ENCODE results near the gene HJV.
A peak's percentile ranks its signal among the peaks of the same experiment; 100 is the strongest.
"Not testable (repeated sequence)": the region's sequence is repeated elsewhere in the genome, so short reads cannot be mapped to it uniquely, and the experiment has no call there.

Gene HJV, protein sequence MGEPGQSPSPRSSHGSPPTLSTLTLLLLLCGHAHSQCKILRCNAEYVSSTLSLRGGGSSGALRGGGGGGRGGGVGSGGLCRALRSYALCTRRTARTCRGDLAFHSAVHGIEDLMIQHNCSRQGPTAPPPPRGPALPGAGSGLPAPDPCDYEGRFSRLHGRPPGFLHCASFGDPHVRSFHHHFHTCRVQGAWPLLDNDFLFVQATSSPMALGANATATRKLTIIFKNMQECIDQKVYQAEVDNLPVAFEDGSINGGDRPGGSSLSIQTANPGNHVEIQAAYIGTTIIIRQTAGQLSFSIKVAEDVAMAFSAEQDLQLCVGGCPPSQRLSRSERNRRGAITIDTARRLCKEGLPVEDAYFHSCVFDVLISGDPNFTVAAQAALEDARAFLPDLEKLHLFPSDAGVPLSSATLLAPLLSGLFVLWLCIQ

DNA sequence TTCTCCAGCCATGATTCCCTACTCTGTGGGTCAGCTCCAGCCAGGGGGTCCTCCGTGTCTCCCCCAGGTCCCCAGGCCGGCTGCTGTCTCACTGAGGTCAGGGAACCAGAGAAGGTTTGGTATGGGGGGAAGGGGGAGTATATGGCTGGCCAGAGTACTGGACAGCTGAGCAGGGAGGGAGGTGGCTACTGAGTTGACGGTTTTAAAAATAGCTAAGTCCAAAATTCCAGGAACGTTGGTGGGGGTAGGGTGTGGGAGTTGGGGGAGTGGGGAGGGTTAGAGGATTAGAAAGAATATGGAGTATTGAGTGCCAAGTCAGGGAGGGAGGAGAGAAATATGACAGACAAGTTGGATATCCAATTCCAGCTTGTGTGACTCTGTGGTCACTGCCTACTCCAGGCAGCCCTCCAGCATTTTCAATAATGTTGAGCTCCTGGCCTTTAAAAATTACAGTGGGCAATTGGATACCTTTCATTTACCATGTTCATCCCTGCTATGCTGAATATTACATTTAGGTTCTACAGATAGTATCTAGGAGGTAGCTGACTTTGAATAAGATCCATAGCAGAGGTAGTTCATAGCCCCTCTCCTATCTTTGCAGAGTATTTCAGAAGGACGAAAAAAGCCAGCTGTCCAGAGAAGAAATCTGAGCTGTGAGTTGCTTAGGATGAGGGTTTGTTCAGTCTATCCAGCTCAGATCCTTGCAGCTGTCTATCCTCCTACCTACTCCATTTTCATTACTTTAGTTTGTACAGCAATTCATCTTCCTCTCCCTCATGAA lies at the start of gene HJV:
HJV (minus strand) TSS at position 114 of the 781 bp plus-strand sequence. CDS start 1,504 bp downstream, outside the sequence.
- DNase-seq (ENCODE audit: extremely low read depth in 1 of 2, low read depth in 1 of 2) = no peak

DNA sequence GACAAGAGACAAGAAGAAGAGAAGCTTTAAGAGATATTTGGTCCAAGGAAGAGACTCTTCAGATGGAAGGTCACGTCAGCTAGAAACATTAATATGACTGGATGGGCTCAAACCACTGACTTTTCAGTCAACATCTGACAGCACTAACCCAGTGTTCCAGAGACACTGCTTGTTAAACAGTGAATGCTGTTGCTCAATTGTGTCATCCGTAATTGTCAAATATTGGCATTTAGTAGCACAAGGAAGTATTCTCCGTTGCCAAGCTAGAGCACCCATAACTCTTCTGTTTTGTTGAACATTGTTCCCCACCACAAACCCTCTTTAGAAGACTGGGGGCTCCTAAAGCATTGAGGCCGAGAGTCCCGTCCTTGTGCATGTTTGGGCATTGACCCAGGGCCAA lies 37.6 kb upstream of the HJV start:
- not testable (repeated sequence) for DNase-seq (ENCODE audit: extremely low read depth in 1 of 2, low read depth in 1 of 2)

DNA sequence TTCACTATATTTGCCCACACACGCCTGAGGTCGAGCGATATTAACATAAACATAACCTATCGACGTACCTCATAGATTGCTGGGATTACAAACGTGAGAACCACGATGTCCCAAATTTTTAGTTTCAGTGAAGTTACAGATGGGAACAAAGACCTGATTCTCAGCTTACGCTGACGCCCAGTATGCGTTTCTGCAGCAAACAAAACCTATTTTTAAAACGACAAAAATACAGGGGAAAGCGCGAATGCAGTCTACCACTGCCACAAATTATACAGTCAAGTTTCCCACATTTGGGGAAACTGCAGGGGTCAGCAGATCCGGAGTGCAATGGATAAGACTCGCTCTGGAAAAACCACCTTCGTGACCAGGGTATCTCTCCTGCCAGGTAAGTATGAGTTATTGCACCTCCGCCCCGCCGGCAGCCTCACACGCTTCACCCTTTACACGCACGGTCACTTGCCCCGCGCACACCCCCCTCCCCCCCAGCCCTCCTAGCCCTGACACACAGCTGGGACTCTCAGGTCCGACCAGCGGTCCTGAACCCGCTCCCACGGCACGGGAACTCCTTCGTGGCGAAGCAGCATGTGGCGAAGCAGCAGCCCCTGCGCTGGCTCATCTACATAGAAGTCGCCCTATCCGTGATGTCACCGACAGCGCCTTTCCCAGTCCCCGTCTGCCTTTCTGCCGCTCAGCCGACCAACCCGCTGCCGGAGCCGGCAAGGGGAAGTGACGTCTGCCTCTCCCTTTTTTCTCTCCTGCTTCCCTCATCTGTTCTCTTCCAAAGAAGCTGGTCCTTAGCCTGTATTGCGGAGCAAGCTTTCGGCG lies 30.5 kb upstream of the HJV start:
- DNase-seq (ENCODE audit: extremely low read depth in 1 of 2, low read depth in 1 of 2) = peak; percentile 45 to 54

DNA sequence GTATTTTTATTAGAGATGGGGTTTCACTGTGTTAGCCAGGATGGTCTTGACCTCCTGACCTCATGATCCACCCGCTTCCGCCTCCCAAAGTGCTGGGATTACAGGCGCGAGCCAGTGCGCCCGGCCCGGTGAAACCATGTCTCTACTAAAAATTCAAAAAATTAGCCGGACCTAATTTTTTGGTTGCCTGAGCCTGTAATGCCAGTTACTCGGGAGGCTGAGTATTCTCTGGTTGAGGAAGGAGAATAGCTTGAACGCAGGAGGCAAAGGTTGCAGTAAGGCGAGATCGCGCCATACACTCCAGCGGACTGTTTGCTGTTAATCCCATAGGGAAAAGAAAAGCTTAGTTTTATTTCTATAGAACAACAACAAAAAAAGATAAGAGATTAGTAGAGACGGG lies 29.9 kb upstream of the HJV start:
- DNase-seq (ENCODE audit: extremely low read depth in 1 of 2, low read depth in 1 of 2) = no peak

DNA sequence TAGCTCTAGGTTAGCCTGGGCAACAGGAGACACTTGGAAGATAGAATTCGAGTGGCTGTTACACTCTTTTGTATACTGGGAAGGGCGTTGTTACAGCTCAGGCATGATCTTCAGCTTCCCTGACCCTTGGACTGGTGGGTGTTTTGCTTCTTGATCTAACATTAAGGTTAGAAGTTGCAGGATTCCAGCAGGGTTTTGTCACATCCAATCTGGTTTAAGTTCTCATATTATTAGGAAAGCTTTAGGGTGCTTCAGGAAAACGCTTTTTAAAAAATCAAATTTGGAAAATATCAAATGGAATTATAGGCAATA lies 29.1 kb upstream of the HJV start:
- DNase-seq (ENCODE audit: extremely low read depth in 1 of 2, low read depth in 1 of 2) = not testable (repeated sequence)

DNA sequence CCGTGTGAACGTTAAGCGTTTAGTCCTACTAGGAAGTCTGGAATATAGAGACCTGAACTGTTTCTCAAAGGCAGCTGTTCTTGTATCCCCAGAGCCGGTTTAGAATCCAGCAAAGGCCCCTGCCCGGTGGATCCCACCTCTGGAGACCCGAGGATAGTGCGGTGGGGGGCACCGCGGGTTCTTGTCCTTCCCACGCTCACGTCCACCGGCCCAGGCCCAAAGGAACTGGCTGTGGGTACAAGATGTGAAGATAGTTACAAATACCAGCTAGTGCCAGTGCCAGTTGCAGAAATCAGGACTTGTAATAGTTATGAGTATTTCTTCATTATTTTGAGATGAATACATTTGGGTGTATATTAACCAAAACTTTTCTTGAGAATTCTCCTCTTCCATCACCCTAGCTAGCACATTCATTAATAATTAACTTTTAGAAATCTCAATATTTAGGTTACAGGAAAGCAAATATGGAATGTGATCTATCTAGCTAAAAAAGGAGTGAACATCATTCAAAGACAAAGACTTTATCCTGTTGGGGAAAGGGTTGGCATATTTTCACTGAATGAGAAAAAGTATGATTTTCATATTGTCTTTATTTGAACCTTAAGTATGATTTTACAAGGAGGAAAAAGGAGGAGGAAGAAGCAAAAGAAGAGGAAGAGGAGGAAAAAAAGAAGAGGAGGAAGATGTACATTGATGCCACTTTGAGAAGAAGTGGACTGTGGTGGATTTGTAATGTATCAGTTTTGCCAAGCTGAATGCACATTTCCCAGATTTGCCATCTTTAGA lies 28.5 kb upstream of the HJV start:
- DNase-seq (ENCODE audit: extremely low read depth in 1 of 2, low read depth in 1 of 2) = not testable (repeated sequence)

DNA sequence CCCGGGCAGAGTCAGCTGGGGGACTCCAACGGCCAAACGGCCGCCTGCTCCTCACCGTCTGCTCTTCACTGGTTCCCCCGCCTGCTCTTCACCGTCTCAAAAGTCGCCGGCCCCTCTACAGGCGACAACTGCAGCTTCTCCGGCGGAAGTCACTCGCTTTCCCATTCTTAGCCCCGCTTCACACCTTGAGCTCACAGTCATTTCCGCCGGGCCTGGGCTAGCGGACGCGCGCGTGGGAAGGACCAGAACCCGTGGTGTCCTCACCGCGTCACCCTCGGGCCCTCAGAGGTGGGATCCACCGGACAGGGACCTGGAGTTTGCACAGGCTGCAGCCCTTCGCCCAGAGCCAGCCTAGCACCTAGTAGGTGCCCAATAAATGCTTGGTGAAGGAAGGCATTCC lies 27.9 kb upstream of the HJV start:
- DNase-seq (ENCODE audit: extremely low read depth in 1 of 2, low read depth in 1 of 2) = no peak

DNA sequence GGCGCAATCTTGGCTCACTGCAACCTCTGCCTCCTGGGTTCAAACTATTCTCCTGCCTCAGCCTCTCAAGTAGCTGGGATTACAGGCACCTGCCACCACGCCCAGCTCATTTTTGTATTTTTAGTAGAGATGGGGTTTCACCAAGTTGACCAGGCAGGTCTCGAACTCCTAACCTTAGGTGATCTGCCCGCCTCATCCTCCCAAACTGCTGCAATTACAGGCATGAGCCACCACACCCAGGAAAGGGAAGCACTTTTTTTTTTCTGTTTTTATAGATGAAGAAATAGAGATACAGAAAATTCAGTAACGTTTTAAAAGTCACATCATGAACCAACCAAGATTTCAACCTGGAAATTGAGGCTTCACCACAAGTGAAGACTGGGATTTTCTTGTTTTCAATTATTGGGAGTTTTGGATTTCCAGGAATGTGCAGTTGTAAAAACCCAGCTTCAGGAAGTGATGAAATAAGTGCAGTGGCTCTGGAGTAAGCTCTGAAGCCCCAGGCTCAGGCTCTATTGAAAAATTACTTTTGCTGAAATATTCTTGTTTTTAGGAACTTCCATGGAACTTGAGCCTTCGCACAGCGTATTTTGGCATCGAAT lies 27.1 kb upstream of the HJV start:
- DNase-seq (ENCODE audit: extremely low read depth in 1 of 2, low read depth in 1 of 2) = not testable (repeated sequence)

DNA sequence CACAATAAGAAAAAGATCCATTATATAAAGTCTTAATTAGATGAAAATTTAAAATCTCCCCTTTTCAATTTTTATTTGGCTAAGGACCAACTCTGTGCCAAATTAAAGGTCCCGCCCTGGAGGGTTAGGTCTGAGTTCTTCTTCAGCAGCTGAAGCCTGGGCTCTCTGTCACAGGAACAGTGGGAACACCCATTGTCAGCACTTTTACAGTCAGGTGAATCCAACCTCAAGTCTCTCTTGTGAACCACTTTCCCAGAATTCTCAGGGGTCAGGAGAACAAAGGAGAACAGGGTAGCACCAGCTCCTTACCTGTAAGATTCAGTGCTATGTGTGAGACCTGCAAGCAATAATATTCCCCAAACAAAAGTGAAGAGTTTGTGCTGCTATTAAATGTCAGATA lies 25.1 kb upstream of the HJV start:
- DNase-seq (ENCODE audit: extremely low read depth in 1 of 2, low read depth in 1 of 2) = no peak

DNA sequence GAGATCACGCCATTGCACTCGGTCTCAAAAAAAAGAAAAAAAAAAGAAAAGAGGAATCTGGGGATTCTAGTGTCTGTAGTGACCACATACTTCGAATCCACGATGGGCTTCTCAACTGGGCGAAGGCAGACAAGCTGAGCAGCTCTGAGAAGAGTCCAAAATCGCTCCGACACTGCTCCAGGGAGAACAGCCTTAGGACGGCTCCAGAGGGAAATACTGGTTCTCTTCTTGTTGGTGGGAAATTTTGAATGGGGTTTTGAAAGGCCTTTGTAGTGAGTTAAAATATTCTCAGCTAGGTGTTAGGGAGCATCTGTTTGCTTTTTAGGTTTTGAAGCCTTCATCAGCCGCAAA lies 18.3 kb upstream of the HJV start:
- no peak for DNase-seq (ENCODE audit: extremely low read depth in 1 of 2, low read depth in 1 of 2)

DNA sequence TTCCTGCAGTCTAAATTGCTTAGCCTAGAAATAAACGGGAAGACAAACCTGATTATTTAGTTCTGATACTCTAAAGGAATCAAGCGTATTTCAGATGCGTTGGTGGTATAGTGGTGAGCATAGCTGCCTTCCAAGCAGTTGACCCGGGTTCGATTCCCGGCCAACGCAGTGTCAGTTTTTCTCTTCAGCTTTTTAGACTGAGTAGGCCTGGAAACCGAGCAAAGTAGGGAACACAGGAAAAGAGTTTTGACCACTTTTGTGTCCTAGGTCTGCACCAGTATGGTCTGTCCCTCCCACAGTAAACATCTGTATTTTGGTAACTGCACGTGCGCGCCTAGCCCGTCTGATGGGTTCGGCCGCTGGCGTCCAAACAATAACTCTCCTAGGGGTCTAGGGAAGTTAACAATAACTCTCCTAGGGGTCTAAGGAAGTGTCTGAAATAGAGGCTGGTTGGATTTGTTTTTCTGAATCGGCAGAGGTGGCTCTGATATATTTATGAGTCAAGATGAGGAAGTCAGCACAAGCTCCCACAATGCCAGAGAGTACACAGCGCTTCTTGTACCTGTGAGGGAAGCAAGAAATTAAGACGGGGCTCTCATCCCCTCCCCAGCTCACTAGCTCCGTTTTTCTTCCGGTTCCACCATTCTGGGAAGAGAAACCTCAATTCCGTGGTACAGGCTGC lies 15.6 kb upstream of the HJV start:
- DNase-seq (ENCODE audit: extremely low read depth in 1 of 2, low read depth in 1 of 2) = peak; percentile 34 to 42

DNA sequence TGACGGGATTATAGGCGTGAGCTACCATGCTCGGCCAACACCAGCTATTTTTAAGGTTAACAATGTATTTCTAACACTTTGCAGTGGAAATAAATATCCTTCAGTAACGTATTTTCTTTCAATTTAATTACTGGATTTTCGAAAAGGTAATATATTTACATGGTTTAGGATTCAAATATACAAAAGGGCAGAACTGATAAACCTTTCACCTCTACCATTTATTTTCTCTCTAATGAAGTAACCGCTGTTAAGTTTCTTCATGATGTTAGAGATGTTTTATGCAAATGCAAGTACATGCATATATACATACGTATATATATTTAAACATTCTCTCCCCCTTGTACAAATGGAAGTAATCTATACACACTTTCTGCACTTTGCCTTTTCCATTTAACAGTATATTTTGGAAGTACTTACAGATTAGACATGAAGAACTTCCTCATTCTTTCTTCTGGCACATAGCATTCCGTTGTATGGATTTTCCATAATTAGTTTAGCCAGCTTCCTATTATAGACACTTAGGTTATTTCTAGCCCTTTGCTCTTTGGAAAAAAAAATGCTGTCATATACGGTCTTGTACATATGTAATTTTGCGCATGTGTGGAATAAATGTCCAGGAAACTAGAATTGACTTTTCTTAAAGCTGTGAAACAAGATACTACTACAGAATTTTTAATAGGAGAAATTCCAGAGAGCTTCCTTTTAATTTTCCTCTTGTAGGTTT lies 14.9 kb upstream of the HJV start:
- no peak for DNase-seq (ENCODE audit: extremely low read depth in 1 of 2, low read depth in 1 of 2)

DNA sequence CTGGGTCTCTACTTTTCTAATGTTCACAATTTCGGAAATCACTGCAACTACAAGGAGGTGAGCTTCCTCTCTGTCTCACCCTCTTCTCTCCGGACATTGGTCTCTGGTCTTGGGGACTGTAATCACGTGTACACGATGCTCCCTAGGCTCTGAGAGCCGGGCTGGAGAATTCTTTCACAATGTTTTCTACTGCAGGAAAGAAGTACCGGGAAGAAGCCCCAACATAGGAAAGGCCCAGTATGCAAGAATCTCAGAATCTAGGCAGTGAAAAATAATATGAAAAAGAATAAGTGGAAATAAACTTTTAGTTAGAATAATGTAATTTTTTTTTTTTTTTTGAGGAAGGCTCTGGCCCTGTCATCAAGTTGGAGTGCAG lies 13.5 kb upstream of the HJV start:
- no peak for DNase-seq (ENCODE audit: extremely low read depth in 1 of 2, low read depth in 1 of 2)

DNA sequence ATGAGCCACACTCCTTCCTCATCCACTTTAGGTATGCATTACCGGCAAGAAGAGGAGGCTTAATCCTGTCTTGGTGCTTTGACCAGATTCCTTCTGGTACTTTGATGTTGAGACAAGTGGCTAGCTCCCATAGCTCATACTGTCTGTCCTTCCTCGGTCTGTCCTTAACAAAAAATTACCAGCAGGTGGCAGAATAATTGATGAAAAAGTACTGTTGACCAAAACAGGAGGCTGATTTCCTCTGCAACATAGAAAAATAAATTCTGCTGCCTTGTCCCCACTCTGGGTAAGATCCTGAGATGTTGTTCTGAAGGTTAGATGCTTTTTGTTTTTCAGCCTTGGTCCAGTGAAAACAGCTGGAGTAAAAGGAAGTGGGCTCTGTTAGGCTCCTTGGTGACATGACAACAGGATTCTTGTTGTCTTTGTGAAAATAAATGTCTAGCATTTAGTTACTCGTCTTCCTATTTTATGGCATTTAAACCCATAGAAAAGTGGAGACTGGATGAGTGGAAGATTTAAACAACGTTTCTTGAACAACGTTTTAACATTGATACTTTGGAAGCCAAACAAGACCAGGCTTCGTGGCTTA lies 11.2 kb upstream of the HJV start:
- DNase-seq (ENCODE audit: extremely low read depth in 1 of 2, low read depth in 1 of 2) = no peak

DNA sequence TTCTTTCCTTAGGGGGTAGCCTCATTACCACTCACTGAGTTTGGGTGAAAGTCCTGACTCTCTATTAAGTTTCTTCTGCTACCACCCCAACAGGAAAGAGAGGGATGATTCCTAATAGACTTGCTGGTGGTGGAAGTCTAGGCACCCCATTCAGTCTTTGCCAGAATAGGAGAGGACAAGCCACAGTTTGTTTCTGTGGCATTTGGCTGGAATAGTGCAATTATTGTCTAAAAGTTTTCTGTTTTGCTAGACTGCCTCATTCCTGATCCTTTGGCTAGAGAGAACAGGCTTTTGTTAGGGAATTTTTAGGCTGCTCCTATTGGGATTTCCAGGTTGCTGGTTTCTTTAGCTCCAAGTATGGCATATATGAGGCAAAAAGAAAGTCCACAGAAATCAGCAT lies 9.9 kb upstream of the HJV start:
- DNase-seq (ENCODE audit: extremely low read depth in 1 of 2, low read depth in 1 of 2) = no peak

DNA sequence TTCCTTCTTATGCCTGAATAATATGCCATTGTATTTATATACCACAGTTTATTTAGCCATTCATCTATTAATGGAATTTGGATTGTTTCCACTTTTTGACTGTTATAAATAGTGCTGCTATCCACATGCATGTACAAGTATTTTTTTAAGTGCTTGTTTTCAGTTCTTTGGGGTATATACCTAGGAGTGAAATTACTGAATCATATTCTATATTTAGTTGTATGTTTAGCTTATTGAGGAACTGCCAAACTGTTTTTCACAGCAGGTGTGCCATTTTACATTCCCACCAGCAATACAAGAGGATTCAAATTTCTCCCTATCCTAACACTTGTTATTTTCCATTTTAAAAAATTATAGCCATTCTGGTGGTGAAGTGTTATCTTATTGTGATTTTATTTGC lies 7.6 kb upstream of the HJV start:
- DNase-seq (ENCODE audit: extremely low read depth in 1 of 2, low read depth in 1 of 2) = no peak

DNA sequence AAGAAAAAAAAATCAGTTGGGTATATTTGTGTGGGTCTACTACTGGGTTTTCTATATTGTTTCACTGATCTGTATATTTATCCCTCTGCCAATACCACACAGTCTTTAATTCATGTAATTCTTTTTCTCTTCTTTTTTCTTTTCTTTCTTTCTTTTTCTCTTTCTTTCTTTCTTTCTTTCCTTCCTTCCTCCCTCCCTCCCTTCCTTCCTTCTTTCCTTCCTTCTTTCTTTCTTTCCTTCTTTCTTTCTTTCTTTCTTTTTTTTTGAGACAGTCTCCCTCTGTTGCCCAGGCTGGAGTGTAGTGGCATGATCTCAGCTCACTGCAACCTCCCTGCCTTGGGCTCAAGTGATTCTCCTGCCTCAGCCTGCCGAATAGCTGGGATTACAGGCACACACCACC lies 5.1 kb upstream of the HJV start:
- DNase-seq (ENCODE audit: extremely low read depth in 1 of 2, low read depth in 1 of 2) = not testable (repeated sequence)

DNA sequence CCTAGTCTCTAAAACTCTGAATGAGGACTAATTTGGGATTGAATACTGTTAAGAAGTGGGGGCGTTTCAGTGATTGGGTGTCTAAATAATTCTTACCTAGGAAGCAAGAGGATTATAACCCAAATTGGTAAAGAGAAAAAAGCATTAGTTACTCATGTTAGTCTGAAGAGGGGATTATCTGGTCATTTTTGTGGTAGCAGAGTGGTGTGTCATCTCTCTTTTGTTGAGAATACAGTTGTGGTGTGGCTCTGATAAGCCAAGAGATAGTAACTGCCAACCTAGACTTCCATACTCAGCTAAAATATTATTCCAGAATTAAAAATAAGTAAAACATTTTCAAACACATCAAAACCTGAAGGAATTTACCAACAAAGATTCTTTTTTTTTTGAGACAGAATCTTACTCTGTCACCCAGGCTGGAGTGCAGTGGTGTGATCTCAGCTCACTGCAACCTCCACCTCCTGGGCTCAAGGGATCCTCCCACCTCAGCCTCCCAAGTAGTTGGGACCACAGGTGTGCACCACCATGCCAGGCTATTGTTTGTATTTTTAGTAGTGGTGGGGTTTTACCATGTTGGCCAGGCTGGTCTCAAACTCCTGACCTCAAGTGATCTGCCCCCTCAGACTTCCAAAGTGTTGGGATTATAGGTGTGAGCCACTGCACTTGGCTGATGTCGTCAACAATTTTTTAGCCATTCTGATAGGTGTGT lies 4.4 kb upstream of the HJV start:
- not testable (repeated sequence) for DNase-seq (ENCODE audit: extremely low read depth in 1 of 2, low read depth in 1 of 2)
